Activated CD4-positive, alpha-beta T cell treated with anti-CD3 and anti-CD28 coated beads, Interleukin-2, amount 50 U/mL, for 4 hours (primary cell): Measurements from ENCODE around the gene PRPF18.
"Not testable (repeated sequence)": the region's sequence is repeated elsewhere in the genome, so short reads cannot be mapped to it uniquely, and the experiment has no call there.

ENCODE experiments used
- DNase-seq, 2 experiments: peaks; one replicate each; pipeline ENCODE4 v3.0.0-alpha.2; 2020

Gene PRPF18

GRCh38 chr10:13586676-13587355 is at the start of gene PRPF18:
Gene PRPF18, plus strand, starts transcription at chr10:13586965. Its CDS starts 122 bp downstream, at chr10:13587087.
- peak; percentile 93 to 94 for DNase-seq

DNA sequence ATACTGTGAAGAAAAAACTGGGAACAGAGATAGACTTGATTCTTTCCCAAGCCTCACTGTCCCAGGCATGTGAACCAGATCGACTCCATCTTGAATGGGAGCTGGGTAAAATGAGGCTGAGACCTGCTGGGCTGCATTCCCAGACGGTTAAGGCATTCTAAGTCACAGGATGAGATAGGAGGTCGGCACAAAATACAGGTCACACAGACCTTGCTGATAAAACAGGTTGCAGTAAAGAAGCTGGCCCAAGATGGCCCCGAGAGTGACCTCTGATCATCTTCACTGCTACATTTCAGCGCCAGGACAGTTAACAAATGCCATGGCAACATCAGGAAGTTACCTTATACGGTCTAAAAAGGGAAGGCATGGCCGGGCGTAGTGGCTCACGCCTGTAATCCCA is 48.8 kb upstream of the PRPF18 start:
- DNase-seq: not testable (repeated sequence)

DNA sequence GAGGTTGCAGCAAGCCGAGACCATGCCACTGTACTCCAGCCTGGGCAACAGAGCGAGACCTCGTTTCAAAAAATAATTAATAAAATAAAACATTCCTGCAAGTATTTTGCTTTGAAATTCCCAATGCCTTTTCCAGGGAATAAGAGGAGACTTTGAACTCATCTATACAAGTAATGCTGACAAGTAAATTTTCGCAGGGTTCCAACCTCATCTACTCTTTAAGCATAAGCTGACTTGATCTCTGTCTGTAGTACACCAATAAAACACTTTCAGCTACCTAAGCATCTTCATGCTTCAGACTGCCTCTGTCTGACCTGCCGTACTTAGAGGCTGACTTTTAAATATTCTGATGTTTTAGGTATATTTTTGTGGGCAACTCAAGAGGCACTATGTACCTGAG is 44.2 kb upstream of the PRPF18 start:
- no peak for DNase-seq

- DNase-seq: no peak
These were observed 36.0 kb upstream of the PRPF18 start for GRCh38 chr10:13550802-13551201.

GRCh38 chr10:13555884-13556510 is 30.8 kb upstream of the PRPF18 start:
- no peak for DNase-seq

DNA sequence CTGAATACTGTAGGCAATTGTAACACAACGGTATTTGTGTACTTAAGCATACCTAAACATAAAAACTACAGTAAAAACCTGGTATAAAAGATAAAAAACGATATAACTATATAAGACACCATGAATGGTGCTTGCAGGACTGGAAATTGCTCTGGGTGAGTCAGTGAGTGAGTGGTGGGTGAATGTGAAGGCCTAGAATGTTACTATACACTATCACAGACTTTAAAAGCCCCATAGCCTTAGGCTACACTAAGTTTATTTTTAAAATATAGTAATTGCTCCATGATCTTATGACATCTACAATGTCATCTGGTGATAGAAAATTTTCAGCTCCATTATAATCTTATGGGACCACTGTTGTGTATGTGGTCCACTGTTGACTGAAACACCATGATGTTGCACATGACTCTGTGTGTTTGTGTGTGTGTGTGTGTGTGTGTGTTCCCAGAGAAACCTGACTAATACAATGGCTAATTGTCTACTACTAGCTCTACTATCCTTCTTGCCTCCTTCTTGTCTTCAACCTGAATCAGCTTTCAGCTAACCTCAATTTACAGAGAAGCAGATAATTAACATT is 27.6 kb upstream of the PRPF18 start:
- DNase-seq: no peak

DNA sequence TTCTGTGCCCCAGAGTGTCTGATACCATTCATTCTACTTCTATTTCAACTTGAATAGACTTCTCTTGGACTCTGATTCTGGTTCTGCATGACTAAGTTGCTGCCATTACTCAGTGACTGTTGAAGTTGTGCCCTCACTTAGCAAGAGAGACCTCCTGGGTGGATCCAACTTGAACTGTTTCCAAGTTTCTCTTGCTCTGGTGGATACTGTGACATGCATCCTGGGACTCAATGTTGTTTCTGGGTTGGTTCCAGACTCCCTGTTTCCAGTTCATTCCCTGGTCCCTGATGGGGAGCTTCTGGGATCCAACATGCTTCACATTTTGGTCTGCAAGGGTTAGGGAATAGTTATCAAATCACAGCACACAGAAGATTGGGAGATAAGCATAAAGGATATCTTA is 26.2 kb upstream of the PRPF18 start:
- DNase-seq: no peak

DNA sequence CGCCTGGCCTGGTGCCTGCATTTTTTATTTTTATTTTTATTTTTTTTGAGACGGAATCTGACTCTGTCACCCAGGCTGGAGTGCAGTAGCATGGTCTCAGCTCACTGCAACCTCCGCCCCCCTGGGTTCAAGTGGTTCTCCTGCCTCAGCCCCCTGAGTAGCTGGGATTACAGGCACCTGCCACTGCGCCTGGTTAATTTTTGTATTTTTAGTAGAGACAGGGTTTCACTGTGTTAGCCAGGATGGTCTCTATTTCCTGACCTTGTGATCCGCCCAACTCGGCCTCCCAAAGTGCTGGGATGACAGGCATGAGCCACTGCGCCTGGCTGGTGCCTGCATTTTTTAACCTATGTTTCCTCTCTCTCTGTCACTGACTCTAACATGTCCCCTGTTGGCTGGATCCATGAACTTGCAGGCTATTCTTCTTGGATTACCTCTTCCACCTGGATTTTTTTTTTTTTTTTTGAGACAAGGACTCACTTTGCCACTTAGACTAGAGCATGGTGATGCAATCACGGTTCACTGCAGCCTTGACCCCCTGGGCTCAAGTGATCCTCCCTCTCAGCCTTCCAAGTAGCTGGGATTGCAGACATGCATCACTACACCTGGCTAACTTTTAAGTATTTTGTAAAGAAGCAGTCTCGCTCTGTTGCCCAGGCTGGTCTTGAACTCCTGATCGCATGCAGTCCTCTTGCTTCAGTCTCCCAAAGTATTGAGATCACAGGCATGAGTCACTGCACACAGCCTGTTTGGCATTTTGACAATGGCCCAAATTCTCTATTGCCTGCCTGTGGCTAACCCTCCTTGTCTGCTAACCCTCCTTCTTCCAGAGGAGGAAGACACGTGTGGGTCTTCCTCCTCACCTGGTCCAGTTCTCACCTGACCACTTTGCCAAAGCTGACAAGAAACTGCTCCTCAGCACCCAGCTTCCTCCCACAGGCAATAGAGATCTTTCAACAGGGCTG is 23.0 kb upstream of the PRPF18 start:
- DNase-seq: no peak

DNA sequence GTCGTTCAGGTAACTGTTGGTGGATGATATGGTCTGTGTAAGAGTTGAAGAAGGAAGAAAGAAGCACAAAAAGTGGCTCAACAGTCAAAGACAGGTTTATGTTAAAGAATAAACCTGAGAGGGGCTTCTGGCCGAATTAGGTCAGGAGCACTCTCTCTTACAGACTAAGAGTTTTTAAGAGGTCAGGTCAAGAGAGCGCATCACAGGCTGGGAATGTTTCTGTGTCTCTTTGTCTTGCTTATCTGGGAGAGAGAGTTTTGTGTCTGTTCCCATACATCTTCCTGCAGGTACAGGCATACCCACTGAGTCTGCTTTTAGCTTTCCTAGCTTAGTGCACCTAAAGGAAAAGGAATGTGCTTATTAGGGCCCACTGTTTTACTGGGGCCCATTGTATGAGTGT is 22.2 kb upstream of the PRPF18 start:
- no peak for DNase-seq

GRCh38 chr10:13567030-13567429 is 19.7 kb upstream of the PRPF18 start:
- no peak for DNase-seq

DNA sequence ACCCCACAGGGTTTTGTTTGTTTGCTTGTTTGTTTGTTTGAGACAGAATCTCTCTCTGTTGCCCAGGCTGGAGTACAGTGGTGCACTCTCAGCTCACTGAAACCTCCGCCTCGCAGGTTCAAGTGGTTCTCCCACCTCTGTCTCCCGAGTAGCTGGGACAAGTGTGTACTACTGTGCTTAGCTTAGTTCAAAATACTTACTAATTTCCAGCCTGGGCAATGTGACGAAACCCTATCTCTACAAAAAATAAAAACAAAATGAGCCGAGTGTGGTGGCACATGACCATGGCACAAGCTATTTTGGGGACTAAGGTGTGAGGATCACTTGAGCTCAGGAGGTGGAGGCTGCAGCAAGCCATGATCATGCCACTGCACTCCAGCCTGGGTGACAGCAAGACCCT is 15.2 kb upstream of the PRPF18 start:
- no peak for DNase-seq

DNA sequence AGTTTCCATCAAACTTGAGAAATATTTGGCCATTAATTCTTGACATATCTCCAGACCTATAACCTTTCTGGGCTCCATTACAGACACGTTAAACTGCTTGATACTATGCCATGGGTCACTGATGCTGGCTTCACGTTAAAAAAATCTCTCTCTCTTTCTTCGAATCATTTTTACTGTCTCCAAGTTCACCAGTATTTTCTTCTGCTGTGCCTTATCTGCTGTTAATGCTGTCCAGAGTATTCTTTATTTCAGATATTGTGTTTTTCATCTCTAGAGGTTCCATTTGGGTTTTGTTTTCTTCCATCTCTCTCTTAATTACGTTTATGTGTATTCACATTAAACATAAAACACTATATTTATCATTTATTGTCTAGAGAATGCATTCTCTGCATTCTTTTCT is 12.8 kb upstream of the PRPF18 start:
- DNase-seq: no peak

- DNase-seq: no peak
These were observed 1.5 kb upstream of the PRPF18 start for GRCh38 chr10:13585195-13585751.

DNA sequence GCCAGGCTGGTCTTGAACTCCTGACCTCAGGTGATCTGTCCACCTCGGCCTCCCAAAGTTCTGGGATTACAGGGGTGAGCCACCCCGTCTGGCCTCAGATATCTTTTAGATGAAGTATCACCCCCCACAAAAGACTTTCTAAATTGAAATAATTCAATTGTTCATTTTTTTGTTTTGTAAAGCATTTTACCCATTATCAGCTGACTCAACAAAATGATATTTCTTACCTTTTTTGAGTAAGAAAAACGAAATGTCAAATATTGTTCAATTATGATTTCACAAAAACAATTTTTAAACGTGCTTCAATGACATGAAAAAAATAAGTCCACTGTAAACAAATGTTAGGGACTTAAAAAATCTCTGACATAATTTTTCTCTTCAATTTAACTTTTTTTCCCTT is 822 bp upstream of the PRPF18 start:
- DNase-seq: no peak

DNA sequence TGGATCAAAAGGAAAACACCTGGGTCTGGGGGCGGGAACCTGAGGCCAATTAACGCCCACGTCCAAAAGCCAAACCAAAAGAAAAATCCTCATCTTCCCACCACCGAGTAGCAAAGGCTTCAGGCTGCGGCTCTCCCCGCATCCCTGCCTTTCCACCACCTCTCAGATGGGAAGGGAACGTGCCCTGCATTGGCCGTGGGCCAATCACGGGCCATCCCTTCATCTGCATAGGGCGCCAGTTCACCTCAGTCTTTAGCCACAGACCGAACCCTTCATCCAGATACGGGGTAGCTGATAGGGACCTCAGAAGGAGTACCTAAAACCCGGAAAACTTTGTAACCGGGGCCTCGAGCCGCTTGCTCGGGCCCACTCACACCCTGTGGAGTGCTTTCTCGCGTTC is 626 bp downstream of the PRPF18 start:
- no peak for DNase-seq

- no peak for DNase-seq
These were observed 2.6 kb downstream of the PRPF18 start for GRCh38 chr10:13589316-13589715.

- no peak for DNase-seq
These were observed 4.1 kb downstream of the PRPF18 start for GRCh38 chr10:13590886-13591285.

DNA sequence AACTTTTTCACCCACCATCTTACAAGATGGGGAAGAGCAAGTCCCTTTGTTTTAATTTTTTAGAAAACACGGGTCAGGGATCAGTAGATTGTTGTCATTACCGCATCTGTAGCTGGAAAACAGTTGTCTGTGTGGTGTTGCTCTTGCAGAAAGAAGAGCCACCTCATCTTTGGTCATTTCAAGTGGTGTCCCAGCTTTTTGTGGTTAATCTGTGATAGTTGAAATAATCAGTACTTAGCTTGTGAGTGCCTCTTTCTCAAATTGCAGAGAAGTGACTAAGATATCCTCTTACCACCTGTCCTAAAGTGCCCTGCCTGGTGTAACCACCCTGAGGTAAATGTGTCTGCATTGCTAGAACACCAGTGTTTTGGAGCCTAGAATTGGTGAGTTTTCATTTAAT is 5.5 kb downstream of the PRPF18 start:
- DNase-seq: no peak

DNA sequence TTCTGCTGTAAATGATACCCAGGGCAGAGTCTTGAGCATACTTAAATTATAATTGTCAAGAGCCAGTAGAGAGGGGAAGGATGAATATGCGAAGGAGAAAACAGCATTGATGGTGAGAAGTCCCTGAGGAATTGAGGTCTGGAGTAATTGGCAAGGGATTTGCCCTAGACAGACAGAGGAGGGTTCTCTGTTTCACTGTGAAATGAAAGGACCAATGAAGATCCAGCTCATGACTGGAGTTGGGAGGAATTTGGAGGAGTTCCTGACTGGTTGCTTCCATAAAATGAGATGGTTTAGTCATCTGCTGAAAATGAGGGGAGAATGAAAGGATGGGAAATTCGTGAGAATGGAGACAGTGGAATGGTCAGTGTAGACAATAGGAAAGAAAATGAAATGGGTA is 6.8 kb downstream of the PRPF18 start:
- no peak for DNase-seq

DNA sequence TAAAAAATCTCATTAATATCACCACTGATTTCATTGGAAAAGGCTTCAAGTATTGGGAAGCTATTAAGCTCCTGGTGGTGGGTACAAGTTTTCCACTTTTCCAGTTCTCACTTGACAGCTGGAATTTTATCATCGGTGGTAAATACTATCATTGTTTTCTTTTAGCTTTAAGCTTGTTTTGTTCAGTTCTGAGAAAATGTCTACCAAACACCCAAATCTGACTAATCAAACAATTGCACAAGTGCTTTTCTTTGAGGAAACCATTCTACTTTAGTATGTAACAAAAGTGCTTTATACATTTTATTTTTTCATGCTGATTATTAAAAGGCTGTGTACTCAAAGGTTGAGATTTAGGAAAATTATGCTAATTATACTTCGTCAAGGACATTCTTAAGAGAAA is 7.9 kb downstream of the PRPF18 start:
- DNase-seq: no peak

DNA sequence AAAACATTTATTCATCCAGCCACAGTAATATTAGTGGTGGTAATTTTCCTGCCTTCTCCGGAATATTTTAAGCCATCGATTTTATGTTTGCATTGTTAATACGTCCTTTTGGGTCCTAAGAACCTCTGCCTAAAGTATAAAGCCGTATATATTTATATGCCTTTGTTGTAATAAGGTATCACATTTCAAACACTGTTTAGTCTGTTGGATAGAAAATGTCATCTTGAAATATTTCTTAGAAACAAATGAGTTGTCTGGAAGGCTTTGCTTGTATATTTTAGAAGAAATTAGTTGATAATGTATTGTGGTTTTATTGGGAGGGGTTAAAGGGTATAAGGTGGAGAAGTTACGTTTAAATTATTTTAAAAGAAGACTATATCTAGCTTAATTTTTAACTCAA is 11.1 kb downstream of the PRPF18 start:
- DNase-seq: no peak

- no peak for DNase-seq
These were observed 17.7 kb downstream of the PRPF18 start for GRCh38 chr10:13604357-13605040.
